ENCODE measurements around the gene SEMA4D. TPM values are rescaled to one million over a fixed set of nuclear protein-coding genes. Genes with fewer than 3 reads are reported as not detected.
A peak's percentile ranks its signal among the peaks of the same experiment; 100 is the strongest.

The SEMA4D gene
- total RNA-seq, 2 donors from 2014 or later = 18.9 to 21.2 TPM

- no peak for DNase-seq
- intact Hi-C loops (cut with DNase I, micrococcal nuclease) = no loop called here
- ATAC-seq = no peak
These were observed 55.4 kb downstream of the SEMA4D start for GRCh38 chr9:89442501-89442978.

GRCh38 chr9:89441986-89442385 is 55.9 kb downstream of the SEMA4D start:
- intact Hi-C loops (cut with DNase I, micrococcal nuclease) = no loop called here
- DNase-seq = no peak
- no peak for ATAC-seq

GRCh38 chr9:89441655-89441970 is 56.3 kb downstream of the SEMA4D start:
- intact Hi-C loops (cut with DNase I, micrococcal nuclease) = no loop called here
- ATAC-seq = no peak
- DNase-seq = no peak

- no peak for DNase-seq
- intact Hi-C loops (cut with DNase I, micrococcal nuclease) = no loop called here
- no peak for ATAC-seq
These were observed 56.8 kb downstream of the SEMA4D start for GRCh38 chr9:89440951-89441654.

- ATAC-seq = no peak
- no peak for DNase-seq
- intact Hi-C loops (cut with DNase I, micrococcal nuclease) = no loop called here
These were observed 57.4 kb downstream of the SEMA4D start for GRCh38 chr9:89440548-89440947.

GRCh38 chr9:89440046-89440445 is 57.9 kb downstream of the SEMA4D start:
- intact Hi-C loops (cut with DNase I, micrococcal nuclease) = no loop called here
- ATAC-seq (no peak), DNase-seq (no peak)

- intact Hi-C loops (cut with DNase I, micrococcal nuclease) = loop anchor here in 1 of 2 donors (10.0 kb wide), 1 partner anchor 85 kb away; no protein-coding TSS in a partner anchor
- no peak for DNase-seq
- ATAC-seq = no peak
These were observed 58.3 kb downstream of the SEMA4D start for GRCh38 chr9:89439571-89439970.

GRCh38 chr9:89438194-89438593 is 59.7 kb downstream of the SEMA4D start:
- ATAC-seq (no peak), DNase-seq (no peak)
- intact Hi-C loops (cut with DNase I, micrococcal nuclease) = loop anchor here in 1 of 2 donors (10.0 kb wide), 1 partner anchor 87 kb away; no protein-coding TSS in a partner anchor

- intact Hi-C loops (cut with DNase I, micrococcal nuclease) = loop anchor here in 1 of 2 donors (10.0 kb wide), 1 partner anchor 87 kb away; no protein-coding TSS in a partner anchor
- DNase-seq (no peak), ATAC-seq (no peak)
These were observed 60.1 kb downstream of the SEMA4D start for GRCh38 chr9:89437772-89438171.

GRCh38 chr9:89436963-89437625 is 60.8 kb downstream of the SEMA4D start:
- DNase-seq (peak; percentile 74 to 83), ATAC-seq (peak; percentile 71)
- intact Hi-C loops (cut with DNase I, micrococcal nuclease) = loop anchor here in 1 of 2 donors (10.0 kb wide), 1 partner anchor 88 kb away; no protein-coding TSS in a partner anchor

GRCh38 chr9:89436326-89436725 is 61.6 kb downstream of the SEMA4D start:
- intact Hi-C loops (cut with DNase I, micrococcal nuclease) = loop anchor here in 1 of 2 donors (10.0 kb wide), 1 partner anchor 88 kb away; no protein-coding TSS in a partner anchor

GRCh38 chr9:89435071-89435823 is 62.7 kb downstream of the SEMA4D start:
- intact Hi-C loops (cut with DNase I, micrococcal nuclease) = loop anchor here in 1 of 2 donors (10.0 kb wide), 1 partner anchor 90 kb away; no protein-coding TSS in a partner anchor
- DNase-seq = peak; percentile 92 to 96
- peak; percentile 85 for ATAC-seq

More at GRCh38 chr9:89436326-89436725, 61.6 kb downstream of the SEMA4D start:
- ATAC-seq (no peak), DNase-seq (no peak)

- DNase-seq (no peak), ATAC-seq (no peak)
These were observed 63.3 kb downstream of the SEMA4D start for GRCh38 chr9:89434636-89435035.

GRCh38 chr9:89433826-89434225 is 64.1 kb downstream of the SEMA4D start:
- ATAC-seq (no peak), DNase-seq (no peak)
- intact Hi-C loops (cut with DNase I, micrococcal nuclease) = loop anchor here in 1 of 2 donors (10.0 kb wide), 1 partner anchor 91 kb away; no protein-coding TSS in a partner anchor

More at GRCh38 chr9:89434636-89435035, 63.3 kb downstream of the SEMA4D start:
- intact Hi-C loops (cut with DNase I, micrococcal nuclease) = loop anchor here in 1 of 2 donors (10.0 kb wide), 1 partner anchor 90 kb away; no protein-coding TSS in a partner anchor

- no peak for ATAC-seq
- intact Hi-C loops (cut with DNase I, micrococcal nuclease) = loop anchor here in 1 of 2 donors (10.0 kb wide), 1 partner anchor 92 kb away; no protein-coding TSS in a partner anchor
- no peak for DNase-seq
These were observed 64.9 kb downstream of the SEMA4D start for GRCh38 chr9:89432986-89433530.

- intact Hi-C loops (cut with DNase I, micrococcal nuclease) = loop anchor here in 1 of 2 donors (10.0 kb wide), 1 partner anchor 93 kb away; no protein-coding TSS in a partner anchor
- ATAC-seq (no peak), DNase-seq (no peak)
These were observed 65.8 kb downstream of the SEMA4D start for GRCh38 chr9:89431930-89432725.

- peak; percentile 81 for ATAC-seq
- DNase-seq = peak; percentile 66 to 74
- intact Hi-C loops (cut with DNase I, micrococcal nuclease) = loop anchor here in 1 of 2 donors (10.0 kb wide), 1 partner anchor 94 kb away; no protein-coding TSS in a partner anchor
These were observed 66.9 kb downstream of the SEMA4D start for GRCh38 chr9:89430995-89431394.
